ENCODE measurements around the gene CRYBG2.
"Not testable (repeated sequence)": the region's sequence is repeated elsewhere in the genome, so short reads cannot be mapped to it uniquely, and the experiment has no call there.

- TF ChIP-seq POLR2A, CTCF, EP300 (IDR thresholded peaks at IDR 0.05): not testable (repeated sequence)
Measured at GRCh38 chr1:26333312-26333711, 20.6 kb downstream of the CRYBG2 start.

All from tibial nerve (tissue), 4 donors.